GM13977 (cell line): Measurements from ENCODE around the gene ADGRF1.
A peak's percentile ranks its signal among the peaks of the same experiment; 100 is the strongest.
"Not testable (repeated sequence)": the region's sequence is repeated elsewhere in the genome, so short reads cannot be mapped to it uniquely, and the experiment has no call there.

ENCODE experiments used
- DNase-seq: peaks from one replicate; pipeline ENCODE4 v3.0.0; 2012; ENCODE audit warnings: low spot score
- in situ Hi-C: fragments of 300-500 bp; cut with MboI; formaldehyde crosslinking; loops from one replicate; pipeline ENCODE4 v1.12.0; 2022; ENCODE audit warnings: low sequenced_read_pairs, low pct_unique_long_range_greater_than_20kb, mixed read lengths, inconsistent platforms; ENCODE audit not compliant: unreplicated experiment
- TF ChIP-seq, protein P1 (sequence below): IDR thresholded peaks from 2 replicates; pipeline ENCODE4 v1.5.1; 2012; ENCODE audit warnings: mild to moderate bottlenecking, control low read depth; ENCODE audit not compliant: insufficient read depth; ENCODE audit errors: extremely low read depth, missing control alignments

The ADGRF1 gene

DNA sequence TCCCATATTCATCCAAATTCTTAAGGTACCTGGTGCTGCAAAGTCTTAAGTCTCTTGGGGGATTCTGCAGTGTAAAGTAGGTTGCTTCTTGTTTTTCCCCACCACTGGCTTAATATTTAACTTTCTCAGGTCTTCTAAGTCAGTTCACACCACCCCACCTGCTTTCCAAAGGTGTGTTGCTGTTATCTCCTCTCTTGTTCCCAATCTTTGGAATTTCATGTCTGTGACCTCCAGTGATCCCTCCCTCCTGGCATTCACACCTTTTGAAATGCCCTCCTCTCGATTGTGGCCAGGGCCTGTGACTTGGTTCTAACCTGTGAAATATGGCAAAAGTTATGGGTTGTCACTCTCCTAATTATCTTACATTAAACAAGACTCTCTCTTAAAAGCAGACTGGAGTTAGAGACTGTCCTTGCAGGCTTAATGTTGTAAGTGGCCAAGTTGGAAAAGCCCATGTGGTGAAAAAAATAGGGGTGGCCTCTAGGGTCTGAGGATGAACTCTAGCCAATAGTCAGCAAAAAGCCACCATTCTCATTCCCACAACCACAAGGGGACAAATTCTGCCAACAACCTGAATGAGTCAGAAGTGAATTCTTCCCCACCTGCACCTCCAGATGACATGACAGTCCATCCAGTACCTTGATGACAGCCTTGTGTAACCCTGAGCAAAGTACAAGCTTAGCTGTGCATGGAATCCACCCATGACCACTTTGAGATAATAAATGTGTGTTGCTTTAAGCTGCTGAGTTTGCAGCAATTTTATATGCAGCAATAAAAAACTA lies 45.1 kb downstream of the ADGRF1 start:
- TF ChIP-seq, protein P1, sequence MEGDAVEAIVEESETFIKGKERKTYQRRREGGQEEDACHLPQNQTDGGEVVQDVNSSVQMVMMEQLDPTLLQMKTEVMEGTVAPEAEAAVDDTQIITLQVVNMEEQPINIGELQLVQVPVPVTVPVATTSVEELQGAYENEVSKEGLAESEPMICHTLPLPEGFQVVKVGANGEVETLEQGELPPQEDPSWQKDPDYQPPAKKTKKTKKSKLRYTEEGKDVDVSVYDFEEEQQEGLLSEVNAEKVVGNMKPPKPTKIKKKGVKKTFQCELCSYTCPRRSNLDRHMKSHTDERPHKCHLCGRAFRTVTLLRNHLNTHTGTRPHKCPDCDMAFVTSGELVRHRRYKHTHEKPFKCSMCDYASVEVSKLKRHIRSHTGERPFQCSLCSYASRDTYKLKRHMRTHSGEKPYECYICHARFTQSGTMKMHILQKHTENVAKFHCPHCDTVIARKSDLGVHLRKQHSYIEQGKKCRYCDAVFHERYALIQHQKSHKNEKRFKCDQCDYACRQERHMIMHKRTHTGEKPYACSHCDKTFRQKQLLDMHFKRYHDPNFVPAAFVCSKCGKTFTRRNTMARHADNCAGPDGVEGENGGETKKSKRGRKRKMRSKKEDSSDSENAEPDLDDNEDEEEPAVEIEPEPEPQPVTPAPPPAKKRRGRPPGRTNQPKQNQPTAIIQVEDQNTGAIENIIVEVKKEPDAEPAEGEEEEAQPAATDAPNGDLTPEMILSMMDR: no peak
- DNase-seq: no peak
- in situ Hi-C loops: no loop called here

DNA sequence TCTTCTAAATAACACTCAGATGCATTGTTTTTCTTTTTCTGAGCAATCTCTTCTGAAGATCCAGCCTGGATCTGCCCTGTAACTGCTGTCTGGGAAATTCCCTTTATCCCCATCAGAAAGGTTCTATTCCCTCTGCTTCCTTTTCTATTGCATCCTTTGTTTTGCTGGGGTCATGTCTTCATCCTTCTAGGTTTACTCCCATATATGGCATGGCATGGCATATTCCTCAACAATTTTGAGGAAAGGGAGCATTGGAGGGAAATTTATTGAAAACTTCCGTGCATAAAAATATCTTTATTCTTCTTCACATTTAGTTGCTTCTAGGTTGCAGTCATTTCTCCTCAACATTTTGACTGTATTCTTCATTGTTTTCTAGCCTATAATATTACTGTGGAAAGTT lies 47.2 kb downstream of the ADGRF1 start:
- TF ChIP-seq, protein P1: no peak
- in situ Hi-C loops: no loop called here
- no peak for DNase-seq

- TF ChIP-seq, protein P1: no peak
- no peak for DNase-seq
- in situ Hi-C loops: no loop called here
Measured at GRCh38 chr6:46993846-46994245, 48.3 kb downstream of the ADGRF1 start.

DNA sequence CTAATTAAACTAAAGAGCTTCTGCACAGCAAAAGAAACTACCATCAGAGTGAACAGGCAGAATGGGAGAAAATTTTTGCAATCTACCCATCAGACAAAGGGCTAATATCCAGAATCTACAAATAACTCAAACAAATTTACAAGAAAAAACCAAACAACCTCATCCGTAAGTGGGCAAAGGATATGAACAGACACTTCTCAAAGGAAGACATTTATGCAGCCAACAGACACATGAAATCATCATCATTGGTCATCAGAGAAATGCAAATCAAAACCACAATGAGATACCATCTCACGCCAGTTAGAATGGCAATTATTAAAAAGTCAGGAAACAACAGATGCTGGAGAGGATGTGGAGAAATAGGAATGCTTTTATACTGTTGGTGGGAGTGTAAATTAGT lies 49.7 kb downstream of the ADGRF1 start:
- DNase-seq, in situ Hi-C loops: not testable (repeated sequence)

DNA sequence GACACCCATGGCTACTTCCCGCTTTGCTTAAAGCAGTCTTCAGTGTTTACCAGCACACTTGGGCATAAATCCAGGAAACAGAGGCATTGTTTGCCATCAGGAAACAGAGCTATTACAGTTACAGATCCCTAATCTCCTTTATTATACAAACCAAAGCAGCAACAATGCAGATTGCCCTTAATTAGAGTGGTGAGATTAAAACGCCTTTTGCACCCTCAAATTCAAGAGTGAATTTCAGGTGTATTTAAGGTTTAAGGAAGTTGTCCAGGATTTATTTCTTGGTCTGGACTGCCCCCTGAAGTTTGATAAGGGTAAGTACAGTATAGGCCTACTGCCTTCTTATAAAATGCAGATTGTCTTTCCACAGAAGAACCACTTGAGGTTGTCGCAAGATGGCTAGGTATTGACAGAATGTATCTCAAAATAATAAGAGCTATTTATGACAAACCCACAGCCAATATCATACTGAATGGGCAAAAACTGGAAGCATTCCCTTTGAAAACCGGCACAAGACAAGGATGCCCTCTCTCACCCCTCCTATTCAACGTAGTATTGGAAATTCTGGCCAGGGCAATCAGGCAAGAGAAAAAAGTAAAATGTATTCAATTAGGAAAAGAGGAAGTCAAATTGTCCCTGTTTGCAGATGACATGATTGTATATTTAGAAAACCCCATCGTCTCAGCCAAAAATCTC lies 51.2 kb downstream of the ADGRF1 start:
- DNase-seq: peak; percentile 21
- in situ Hi-C loops: not testable (repeated sequence)
- TF ChIP-seq, protein P1: peak; percentile 38

- no peak for DNase-seq
Measured at GRCh38 chr6:46990031-46990644, 52.0 kb downstream of the ADGRF1 start.

GRCh38 chr6:46989398-46989797 lies 52.7 kb downstream of the ADGRF1 start:
- TF ChIP-seq, protein P1: no peak
- no peak for DNase-seq
- in situ Hi-C loops: no loop called here

More at GRCh38 chr6:46990031-46990644, 52.0 kb downstream of the ADGRF1 start:
- in situ Hi-C loops: no loop called here
- TF ChIP-seq, protein P1: no peak
